HepG2 (cell line): ENCODE measurements around the gene UNC5B. TPM values are rescaled to one million over a fixed set of nuclear protein-coding genes. Genes with fewer than 3 reads are reported as not detected.

Experiments
- ATAC-seq: fragments of 200-7000 bp; cut with Tn5 transposase; 3 replicates; pipeline ENCODE4 v1.9.1; 2020; ENCODE audit warnings: mild to moderate bottlenecking, moderate library complexity
- BruUV-seq: library from RNA; stranded (reverse); fragments of 400-500 nt; replicated peaks from 2 replicates; lab custom pipeline; 2021; lab: Mats Ljungman, UMichigan
- CTCF ChIA-PET: fragments of 300-600 bp; formaldehyde crosslinking; extraction: SDS; loops from one replicate; lab custom pipeline; 2021; ENCODE audit warnings: low total read pairs, inconsistent platforms, low intra/inter-chr PET ratio; lab: Yijun Ruan, JAX
- POLR2A ChIA-PET: fragments of 350-600 bp; sonication (Branson Sonifier 250); formaldehyde crosslinking; loops from one replicate; lab custom pipeline; 2020; ENCODE audit warnings: antibody characterized with exemption, inconsistent platforms; lab: Yijun Ruan, JAX
- DNase-seq: peaks from one replicate; pipeline ENCODE4 v3.0.0-alpha.2; 2015; ENCODE audit warnings: low spot score
- FAIRE-seq: peaks from 3 replicates; lab custom pipeline; 2011; peaks lifted over from hg19 to GRCh38; lab: Jason Lieb, UNC
- H2AFZ ChIP-seq: one replicate; pipeline ENCODE4 v1.6.1; 2011; ENCODE audit warnings: low read length, inconsistent platforms
- H3K27ac ChIP-seq: fragments of 300-600 bp; 3 replicates; pipeline ENCODE4 v1.8.0; 2011; ENCODE audit warnings: mixed run types, mild to moderate bottlenecking, mixed read lengths, low read length, inconsistent platforms; ENCODE audit not compliant: insufficient read depth; ENCODE audit errors: extremely low read length
- H3K27me3 ChIP-seq, 2 experiments: fragments of 200-600 bp in 1 of 2; 2 replicates in 1 of 2; 3 replicates in 1 of 2; pipeline versions ENCODE4 v1.6.0 to v1.8.0; 2011; ENCODE audit warnings: low read length in 2 of 2, mild to moderate bottlenecking in 2 of 2, moderate library complexity in 2 of 2, inconsistent platforms in 1 of 2; ENCODE audit not compliant: insufficient read depth in 2 of 2, control insufficient read depth in 1 of 2
- H3K36me3 ChIP-seq, 2 experiments: fragments of 200-600 bp in 1 of 2; replicated peaks in 1 of 2; 2 replicates in 1 of 2; 3 replicates in 1 of 2; pipeline versions ENCODE4 v1.5.1 to v1.8.0; 2011; ENCODE audit warnings: low read length in 2 of 2, inconsistent platforms in 1 of 2; ENCODE audit not compliant: insufficient read depth in 2 of 2, control insufficient read depth in 1 of 2
- H3K4me1 ChIP-seq: 2 replicates; pipeline ENCODE4 v1.5.1; 2012; ENCODE audit warnings: low read length, inconsistent platforms; ENCODE audit not compliant: insufficient read depth
- H3K4me2 ChIP-seq: 2 replicates; pipeline ENCODE4 v1.6.0; 2011; ENCODE audit warnings: low read depth, low read length, inconsistent platforms
- H3K4me3 ChIP-seq, 3 experiments: fragments of 200-600 bp in 1 of 3; sonication (generic), shearing (Covaris generic) in 1 of 3; replicated peaks in 1 of 3; 2 replicates each; pipeline ENCODE4 v1.5.1; 2011 to 2016; ENCODE audit warnings: low read length in 3 of 3, inconsistent platforms in 2 of 3, low read depth in 2 of 3, mild to moderate bottlenecking in 2 of 3, control low read depth in 1 of 3, mixed read lengths in 1 of 3; ENCODE audit not compliant: insufficient read depth in 1 of 3
- H3K79me2 ChIP-seq: one replicate; pipeline ENCODE4 v1.6.1; 2011; ENCODE audit warnings: low read length, inconsistent platforms; ENCODE audit not compliant: insufficient read depth
- H3K9ac ChIP-seq: 2 replicates; pipeline ENCODE4 v1.6.0; 2011; ENCODE audit warnings: mild to moderate bottlenecking, low read depth, low read length, inconsistent platforms; ENCODE audit not compliant: insufficient read depth
- H3K9me3 ChIP-seq: 2 replicates; pipeline ENCODE4 v1.5.1; 2012; ENCODE audit warnings: mild to moderate bottlenecking, low read length
- H4K20me1 ChIP-seq: 2 replicates; pipeline ENCODE4 v1.6.0; 2011; ENCODE audit warnings: inconsistent platforms, mild to moderate bottlenecking, low read length, moderate library complexity; ENCODE audit not compliant: insufficient read depth
- CEBPB ChIP-seq: IDR thresholded peaks from 2 replicates; pipeline ENCODE4 v1.6.1; 2011; ENCODE audit warnings: low read depth, low read length, improper control_type of control experiment, borderline replicate concordance
- ERF ChIP-seq: IDR thresholded peaks from 2 replicates; pipeline ENCODE4 v1.6.1; 2018; ENCODE audit warnings: missing biosample characterization, missing genetic modification reagents
- ISL2 ChIP-seq: sonication (generic); formaldehyde crosslinking; IDR thresholded peaks from 2 replicates; pipeline ENCODE4 v1.5.0; 2020; ENCODE audit warnings: missing genetic modification reagents
- JUN ChIP-seq: sonication (generic); formaldehyde crosslinking; IDR thresholded peaks from 2 replicates; pipeline ENCODE4 v1.4.0; 2020; ENCODE audit warnings: mild to moderate bottlenecking, missing genetic modification reagents
- NR1H2 ChIP-seq: sonication (generic); formaldehyde crosslinking; IDR thresholded peaks from 2 replicates; pipeline ENCODE4 v1.8.1; 2022; ENCODE audit warnings: low read depth, missing genetic modification reagents, borderline replicate concordance
- XRCC5 ChIP-seq: fragments of 200-400 bp; formaldehyde crosslinking; optimal IDR thresholded peaks from 2 replicates; pipeline ENCODE3; 2017; ENCODE audit warnings: mild to moderate bottlenecking, low read length
- ZKSCAN5 ChIP-seq: sonication (generic); formaldehyde crosslinking; IDR thresholded peaks from 2 replicates; pipeline ENCODE4 v1.5.1; 2020; ENCODE audit warnings: mild to moderate bottlenecking, missing genetic modification reagents
- ZNF354B ChIP-seq: sonication (generic); formaldehyde crosslinking; IDR thresholded peaks from 2 replicates; pipeline ENCODE4 v1.8.0; 2022; ENCODE audit warnings: mild to moderate bottlenecking, missing genetic modification reagents
- ZNF383 ChIP-seq: sonication (generic); formaldehyde crosslinking; IDR thresholded peaks from 2 replicates; pipeline ENCODE4 v1.4.0; 2020; ENCODE audit warnings: missing genetic modification reagents, mild to moderate bottlenecking, borderline replicate concordance
- ZNF562 ChIP-seq: sonication (generic); formaldehyde crosslinking; IDR thresholded peaks from 2 replicates; pipeline ENCODE4 v1.8.0; 2022; ENCODE audit warnings: missing genetic modification reagents, borderline replicate concordance
- ZNF605 ChIP-seq: sonication (generic); formaldehyde crosslinking; IDR thresholded peaks from 2 replicates; pipeline ENCODE4 v1.8.0; 2022; ENCODE audit warnings: mild to moderate bottlenecking, missing genetic modification reagents
- ZNF672 ChIP-seq: sonication (generic); formaldehyde crosslinking; IDR thresholded peaks from 2 replicates; pipeline ENCODE4 v1.8.1; 2022; ENCODE audit warnings: missing genetic modification reagents
- ZSCAN30 ChIP-seq: sonication (generic); formaldehyde crosslinking; IDR thresholded peaks from 2 replicates; pipeline ENCODE4 v1.5.0; 2020; ENCODE audit warnings: mild to moderate bottlenecking, missing genetic modification reagents
- WGBS: methylation state at CpG from one replicate; pipeline ENCODE4 v1.1.6; 2017; ENCODE audit warnings: low lambda C conversion rate; 5-methylcytosine and 5-hydroxymethylcytosine counted together
- in situ Hi-C: cut with HindIII; loops from 2 replicates; pipeline ENCODE4 v1.10.0; 2017; ENCODE audit warnings: low pct_unique_long_range_greater_than_20kb; ENCODE audit not compliant: extremely low pct_ligation_motif_present
- intact Hi-C: fragments of 100-400 bp; cut with micrococcal nuclease; formaldehyde crosslinking; loops from one replicate; pipeline ENCODE4 v1.10.0; 2022; ENCODE audit not compliant: unreplicated experiment
- polyA plus RNA-seq, 8 experiments: library from polyadenylated mRNA; depleted of rRNA in 3 of 8; stranded (reverse) in 7 of 8; unstranded in 1 of 8; fragments of >200 nt; fragmentation: Illumina TruSeq in 4 of 8; extraction: Trizol in 4 of 8; gene quantifications; 2 replicates each; pipeline versions ENCODE4 v1.2.1 to v1.2.3, GENCODE V29; 2011 to 2016; ENCODE audit warnings: low read depth in 4 of 8, missing spikeins in 1 of 8, mixed read lengths in 1 of 8; ENCODE audit not compliant: insufficient read depth in 1 of 8
- total RNA-seq, 5 experiments: library from RNA; depleted of rRNA; stranded (reverse); fragments of >200 nt; fragmentation: Illumina TruSeq; extraction: Trizol; gene quantifications; 2 replicates each; pipeline ENCODE4 v1.2.3, GENCODE V29; 2016; ENCODE audit warnings: low read depth in 1 of 5
- TF ChIP-seq, protein P1 (sequence below): sonication (generic); formaldehyde crosslinking; IDR thresholded peaks from 2 replicates; pipeline ENCODE4 v1.4.0; 2020; ENCODE audit warnings: missing genetic modification reagents, borderline replicate concordance
- TF ChIP-seq, protein P2 (sequence below): IDR thresholded peaks from 2 replicates; pipeline ENCODE4 v1.6.1; 2016; ENCODE audit warnings: missing compliant biosample characterization, missing genetic modification reagents, borderline replicate concordance
- TF ChIP-seq, protein P3 (sequence below): sonication (generic); formaldehyde crosslinking; IDR thresholded peaks from 2 replicates; pipeline ENCODE4 v1.5.0; 2020; ENCODE audit warnings: mild to moderate bottlenecking, missing genetic modification reagents
- TF ChIP-seq, protein P4 (sequence below): sonication (generic); formaldehyde crosslinking; IDR thresholded peaks from 2 replicates; pipeline ENCODE4 v1.9.0; 2022; ENCODE audit warnings: low read depth, missing genetic modification reagents

UNC5B gene
- total and polyA plus RNA-seq, 2 of the 13 experiments (the other 11 are each of a cell fraction or from before 2014, with no cell fraction given), result 0.07 TPM

DNA sequence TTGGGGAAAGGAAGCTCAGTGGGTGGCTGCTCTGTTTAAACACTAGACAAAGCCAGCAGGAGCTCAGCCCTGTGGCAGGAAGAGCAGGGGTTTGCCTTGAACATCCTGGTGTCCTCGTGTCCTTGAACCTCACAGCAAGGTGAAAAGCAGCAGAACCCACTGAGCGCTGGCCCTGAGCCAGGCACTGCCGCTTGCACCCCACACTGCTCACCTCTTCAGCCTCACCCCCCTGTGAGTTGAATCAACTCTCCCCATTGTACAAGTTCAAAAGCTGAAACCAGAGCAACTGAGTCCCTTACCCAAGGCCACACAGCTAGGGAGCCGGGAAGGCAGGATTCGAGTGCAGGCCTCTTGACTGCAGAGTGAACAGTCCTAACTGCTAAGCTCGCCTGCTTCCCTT, 138.7 kb downstream of the UNC5B start (continued):
- TF ChIP-seq NR1H2 (no peak), ZKSCAN5 (CRISPR knock-in tag) (0 out of 2 replicates have a peak, but pooled peaks have one; percentile 71), ZNF562 (CRISPR knock-in tag) (no peak), ZSCAN30 (no peak)
- TF ChIP-seq, protein P1, sequence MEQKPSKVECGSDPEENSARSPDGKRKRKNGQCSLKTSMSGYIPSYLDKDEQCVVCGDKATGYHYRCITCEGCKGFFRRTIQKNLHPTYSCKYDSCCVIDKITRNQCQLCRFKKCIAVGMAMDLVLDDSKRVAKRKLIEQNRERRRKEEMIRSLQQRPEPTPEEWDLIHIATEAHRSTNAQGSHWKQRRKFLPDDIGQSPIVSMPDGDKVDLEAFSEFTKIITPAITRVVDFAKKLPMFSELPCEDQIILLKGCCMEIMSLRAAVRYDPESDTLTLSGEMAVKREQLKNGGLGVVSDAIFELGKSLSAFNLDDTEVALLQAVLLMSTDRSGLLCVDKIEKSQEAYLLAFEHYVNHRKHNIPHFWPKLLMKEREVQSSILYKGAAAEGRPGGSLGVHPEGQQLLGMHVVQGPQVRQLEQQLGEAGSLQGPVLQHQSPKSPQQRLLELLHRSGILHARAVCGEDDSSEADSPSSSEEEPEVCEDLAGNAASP (CRISPR knock-in tag), result peak; percentile 47; the same call in 1 of the 2 replicates

DNA sequence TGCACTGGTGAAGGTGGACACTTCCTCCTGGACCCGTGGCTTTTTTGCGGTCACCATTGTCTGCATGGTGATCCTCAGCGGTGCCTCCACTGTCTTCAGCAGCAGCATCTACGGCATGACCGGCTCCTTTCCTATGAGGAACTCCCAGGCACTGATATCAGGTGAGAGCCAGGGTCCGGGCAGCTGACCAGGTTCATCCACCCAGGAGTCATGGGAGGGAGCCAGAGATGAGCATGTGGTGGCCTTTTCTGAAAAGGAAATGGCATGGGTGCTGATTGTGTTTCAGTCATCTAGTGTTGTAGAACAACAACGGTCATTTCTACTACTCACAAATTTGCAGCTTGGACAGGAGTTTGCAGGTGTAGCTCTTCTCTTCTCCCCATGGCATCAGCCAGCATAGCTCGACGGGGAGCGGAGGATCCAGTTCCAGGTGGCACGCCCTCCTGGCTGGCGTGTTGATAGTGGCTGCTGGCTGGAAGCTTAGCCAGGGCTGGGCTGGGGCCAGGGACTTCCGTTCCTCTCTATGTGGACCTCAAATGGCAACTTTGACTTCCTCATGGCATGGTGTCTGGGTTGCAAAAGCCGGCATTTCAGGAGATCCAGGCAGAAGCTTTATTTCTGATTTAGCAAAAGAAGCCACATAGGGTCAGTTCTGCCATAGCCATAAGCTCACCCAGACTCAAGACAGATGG, 139.4 kb downstream of the UNC5B start:
- Histone ChIP-seq H3K79me2 (peaks cover 4% of the 10 kb centered on the region), H3K9me3 (no peaks in the 10 kb centered on the region), H3K27me3 (no peaks in the 10 kb centered on the region), H3K36me3 (peaks cover 21 to 64% of the 10 kb centered on the region in 2 experiments), H3K4me1 (peaks cover 41% of the 10 kb centered on the region), H3K9ac (no peak overlapping the region), H3K4me2 (no peak overlapping the region), H4K20me1 (no peaks in the 10 kb centered on the region), H3K27ac (no peak overlapping the region), H2AFZ (no peak overlapping the region), H3K4me3 (no peak overlapping the region)
- ATAC-seq (no peak), FAIRE-seq (no peak), DNase-seq (no peak)
- ChIA-PET CTCF (no interaction called here), POLR2A (interaction anchor here (0.9 to 1.5 kb wide), 2 partner anchors 32 to 33 kb away, joined by 4 to 7 read pairs; partner anchors contain the start of gene SLC29A3)
- no TSS peak for BruUV-seq
- 95% methylated on average over 8 of the region's 14 CpGs for WGBS
- in situ Hi-C loops, result no loop called here
- intact Hi-C loops, result no loop called here
- TF ChIP-seq, protein P2, sequence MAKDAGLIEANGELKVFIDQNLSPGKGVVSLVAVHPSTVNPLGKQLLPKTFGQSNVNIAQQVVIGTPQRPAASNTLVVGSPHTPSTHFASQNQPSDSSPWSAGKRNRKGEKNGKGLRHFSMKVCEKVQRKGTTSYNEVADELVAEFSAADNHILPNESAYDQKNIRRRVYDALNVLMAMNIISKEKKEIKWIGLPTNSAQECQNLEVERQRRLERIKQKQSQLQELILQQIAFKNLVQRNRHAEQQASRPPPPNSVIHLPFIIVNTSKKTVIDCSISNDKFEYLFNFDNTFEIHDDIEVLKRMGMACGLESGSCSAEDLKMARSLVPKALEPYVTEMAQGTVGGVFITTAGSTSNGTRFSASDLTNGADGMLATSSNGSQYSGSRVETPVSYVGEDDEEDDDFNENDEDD (CRISPR knock-in tag), result no peak
- TF ChIP-seq ERF (CRISPR knock-in tag), result no peak
- TF ChIP-seq, protein P3, sequence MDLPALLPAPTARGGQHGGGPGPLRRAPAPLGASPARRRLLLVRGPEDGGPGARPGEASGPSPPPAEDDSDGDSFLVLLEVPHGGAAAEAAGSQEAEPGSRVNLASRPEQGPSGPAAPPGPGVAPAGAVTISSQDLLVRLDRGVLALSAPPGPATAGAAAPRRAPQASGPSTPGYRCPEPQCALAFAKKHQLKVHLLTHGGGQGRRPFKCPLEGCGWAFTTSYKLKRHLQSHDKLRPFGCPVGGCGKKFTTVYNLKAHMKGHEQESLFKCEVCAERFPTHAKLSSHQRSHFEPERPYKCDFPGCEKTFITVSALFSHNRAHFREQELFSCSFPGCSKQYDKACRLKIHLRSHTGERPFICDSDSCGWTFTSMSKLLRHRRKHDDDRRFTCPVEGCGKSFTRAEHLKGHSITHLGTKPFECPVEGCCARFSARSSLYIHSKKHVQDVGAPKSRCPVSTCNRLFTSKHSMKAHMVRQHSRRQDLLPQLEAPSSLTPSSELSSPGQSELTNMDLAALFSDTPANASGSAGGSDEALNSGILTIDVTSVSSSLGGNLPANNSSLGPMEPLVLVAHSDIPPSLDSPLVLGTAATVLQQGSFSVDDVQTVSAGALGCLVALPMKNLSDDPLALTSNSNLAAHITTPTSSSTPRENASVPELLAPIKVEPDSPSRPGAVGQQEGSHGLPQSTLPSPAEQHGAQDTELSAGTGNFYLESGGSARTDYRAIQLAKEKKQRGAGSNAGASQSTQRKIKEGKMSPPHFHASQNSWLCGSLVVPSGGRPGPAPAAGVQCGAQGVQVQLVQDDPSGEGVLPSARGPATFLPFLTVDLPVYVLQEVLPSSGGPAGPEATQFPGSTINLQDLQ, result no peak
- TF ChIP-seq XRCC5, result no peak
- TF ChIP-seq CEBPB, result no peak
- no peak for TF ChIP-seq ZNF605 (CRISPR knock-in tag)
- no peak for TF ChIP-seq JUN
- TF ChIP-seq ZNF672, result no peak
- TF ChIP-seq ZNF383, result no peak
- TF ChIP-seq ISL2 (CRISPR knock-in tag), result no peak
- TF ChIP-seq, protein P4, sequence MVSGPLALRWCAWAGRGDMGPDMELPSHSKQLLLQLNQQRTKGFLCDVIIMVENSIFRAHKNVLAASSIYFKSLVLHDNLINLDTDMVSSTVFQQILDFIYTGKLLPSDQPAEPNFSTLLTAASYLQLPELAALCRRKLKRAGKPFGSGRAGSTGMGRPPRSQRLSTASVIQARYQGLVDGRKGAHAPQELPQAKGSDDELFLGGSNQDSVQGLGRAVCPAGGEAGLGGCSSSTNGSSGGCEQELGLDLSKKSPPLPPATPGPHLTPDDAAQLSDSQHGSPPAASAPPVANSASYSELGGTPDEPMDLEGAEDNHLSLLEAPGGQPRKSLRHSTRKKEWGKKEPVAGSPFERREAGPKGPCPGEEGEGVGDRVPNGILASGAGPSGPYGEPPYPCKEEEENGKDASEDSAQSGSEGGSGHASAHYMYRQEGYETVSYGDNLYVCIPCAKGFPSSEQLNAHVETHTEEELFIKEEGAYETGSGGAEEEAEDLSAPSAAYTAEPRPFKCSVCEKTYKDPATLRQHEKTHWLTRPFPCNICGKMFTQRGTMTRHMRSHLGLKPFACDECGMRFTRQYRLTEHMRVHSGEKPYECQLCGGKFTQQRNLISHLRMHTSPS (CRISPR knock-in tag), result no peak
- TF ChIP-seq ZNF354B, result no peak
